Measurements from ENCODE around the gene SCUBE2.

DNA sequence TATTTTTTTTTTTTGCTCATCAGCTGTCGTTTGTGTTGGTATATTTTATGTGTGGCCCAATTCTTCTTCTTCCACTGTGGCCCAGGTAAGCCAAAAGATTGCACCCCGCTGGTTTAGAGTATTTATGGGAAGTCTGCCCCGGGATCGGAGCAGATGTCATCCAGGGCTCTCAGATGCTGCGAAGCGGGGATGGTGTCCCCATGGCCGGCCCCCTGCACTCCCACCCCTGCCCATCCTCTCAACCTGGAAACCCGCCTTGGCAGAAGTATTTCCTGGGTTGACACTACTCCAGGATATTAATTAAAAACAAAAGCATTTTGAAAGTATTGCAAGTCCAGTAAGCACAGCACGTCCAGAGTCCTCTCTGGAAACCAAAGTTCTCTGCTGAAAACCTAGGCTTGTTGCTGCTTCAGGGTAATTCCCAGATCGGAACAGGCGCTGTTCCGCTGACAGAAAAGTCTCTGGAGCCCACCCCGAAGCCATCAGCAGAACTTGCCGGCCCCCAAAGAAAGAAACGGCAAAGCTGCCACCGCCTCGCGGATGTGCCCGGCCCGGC is 833 bp downstream of the SCUBE2 start:
- no peak for TF ChIP-seq CTCF (IDR thresholded peaks at IDR 0.05)
- TF ChIP-seq POLR2A (IDR thresholded peaks at IDR 0.05), result no peak

Measured in body of pancreas (tissue), 4 donors.